ENCODE results near the gene KNDC1. TPM values are rescaled to one million over a fixed set of nuclear protein-coding genes. Genes with fewer than 3 reads are reported as not detected.

The KNDC1 gene
- total and polyA plus RNA-seq, 2 donors (not counting 3 experiments of a cell fraction or from before 2014, with no cell fraction given): not detected

DNA sequence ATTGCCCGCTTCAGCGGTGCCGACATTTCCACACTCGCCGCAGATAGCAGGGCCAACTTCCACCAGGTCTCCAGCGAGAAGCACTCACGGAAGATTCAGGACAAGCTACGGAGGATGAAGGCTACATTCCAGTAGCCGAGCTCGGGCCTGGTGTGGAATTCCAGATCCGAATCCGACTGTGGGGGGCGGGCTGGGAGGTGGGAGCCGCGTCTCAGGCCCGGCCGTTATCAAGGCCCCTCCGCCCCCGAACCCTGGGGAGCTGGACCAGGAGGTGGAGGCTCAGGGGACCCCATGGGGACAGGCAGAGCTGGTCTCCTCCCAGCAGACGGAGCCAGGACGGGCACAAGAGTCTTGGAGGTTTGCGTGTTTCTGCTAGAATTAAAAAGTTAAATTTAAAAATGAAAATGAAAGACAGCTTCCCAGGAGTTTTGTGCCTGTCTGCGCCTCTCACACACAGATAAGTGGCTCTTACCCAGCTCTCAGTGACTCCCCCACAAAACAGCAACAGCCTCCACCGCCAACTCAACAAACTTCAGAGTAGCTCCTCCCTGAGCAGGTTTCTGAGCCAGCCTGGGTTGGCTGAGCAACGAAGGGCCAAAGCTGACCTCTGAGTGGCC is 64.8 kb downstream of the KNDC1 start:
- H3K4me2 ChIP-seq (ENCODE audit: insufficient read depth, low read length): no peak overlapping the region
- H3K9me1 ChIP-seq (replicated peaks; ENCODE audit: control insufficient read depth, extremely low read depth, insufficient read depth, low read length): no peaks in the 10 kb centered on the region
- no peak for DNase-seq (ENCODE audit: low read depth, low spot score)
- no peak overlapping the region for H3K27ac ChIP-seq (ENCODE audit: insufficient read depth, low read depth, low read length)
- no peaks in the 10 kb centered on the region for H4K20me1 ChIP-seq (replicated peaks; ENCODE audit: control insufficient read depth, extremely low read depth, insufficient read depth, low read length)
- no peaks in the 10 kb centered on the region for H3K36me3 ChIP-seq (ENCODE audit: control insufficient read depth in 2 of 2, extremely low read depth in 1 of 2, insufficient read depth in 2 of 2, low read length in 2 of 2)
- dilution Hi-C loops (cut with MboI; ENCODE audit: extremely low pct_ligation_motif_present, low sequenced_read_pairs) (no loop called here), intact Hi-C loops (cut with micrococcal nuclease) (no loop called here)
- no peak overlapping the region for H3K9ac ChIP-seq (replicated peaks; ENCODE audit: extremely low read depth, insufficient read depth, low read length)
- H3K79me2 ChIP-seq (ENCODE audit: control insufficient read depth, insufficient read depth, low read length): no peaks in the 10 kb centered on the region
- H3K27me3 ChIP-seq (ENCODE audit: control insufficient read depth in 2 of 2, insufficient read depth in 2 of 2, low read length in 2 of 2): peaks cover 9 to 12% of the 10 kb centered on the region in 2 experiments
- CTCF ChIA-PET: no interaction called here
- no peak overlapping the region for H2AFZ ChIP-seq (ENCODE audit: low read depth, low read length)
- no peaks in the 10 kb centered on the region for H3K4me1 ChIP-seq (ENCODE audit: control insufficient read depth, extremely low read depth, insufficient read depth, low read length)
- H3K9me3 ChIP-seq (replicated peaks; ENCODE audit: control insufficient read depth, insufficient read depth, low read length): no peaks in the 10 kb centered on the region
- no TSS peak for BruUV-seq (replicated peaks)
- TF ChIP-seq FOS (IDR thresholded peaks at IDR 0.05; ENCODE audit: borderline replicate concordance, insufficient read depth, low read length) (no peak), POLR2AphosphoS5 (IDR thresholded peaks at IDR 0.05; ENCODE audit: insufficient read depth, low read depth, low read length) (no peak), POLR2A (IDR thresholded peaks at IDR 0.05; ENCODE audit: low read depth, low read length) (no peak), MYC (IDR thresholded peaks at IDR 0.05; ENCODE audit: low read depth, low read length) (no peak), GATA2 (IDR thresholded peaks at IDR 0.05; ENCODE audit: insufficient read depth, insufficient read length, low read depth, low read length) (no peak), EZH2 (IDR thresholded peaks at IDR 0.05; ENCODE audit: borderline replicate concordance, low read depth, low read length, severe bottlenecking) (no peak), JUN (IDR thresholded peaks at IDR 0.05; ENCODE audit: borderline replicate concordance, insufficient read depth, insufficient read length, low read depth) (no peak)
- TF ChIP-seq, protein P1, sequence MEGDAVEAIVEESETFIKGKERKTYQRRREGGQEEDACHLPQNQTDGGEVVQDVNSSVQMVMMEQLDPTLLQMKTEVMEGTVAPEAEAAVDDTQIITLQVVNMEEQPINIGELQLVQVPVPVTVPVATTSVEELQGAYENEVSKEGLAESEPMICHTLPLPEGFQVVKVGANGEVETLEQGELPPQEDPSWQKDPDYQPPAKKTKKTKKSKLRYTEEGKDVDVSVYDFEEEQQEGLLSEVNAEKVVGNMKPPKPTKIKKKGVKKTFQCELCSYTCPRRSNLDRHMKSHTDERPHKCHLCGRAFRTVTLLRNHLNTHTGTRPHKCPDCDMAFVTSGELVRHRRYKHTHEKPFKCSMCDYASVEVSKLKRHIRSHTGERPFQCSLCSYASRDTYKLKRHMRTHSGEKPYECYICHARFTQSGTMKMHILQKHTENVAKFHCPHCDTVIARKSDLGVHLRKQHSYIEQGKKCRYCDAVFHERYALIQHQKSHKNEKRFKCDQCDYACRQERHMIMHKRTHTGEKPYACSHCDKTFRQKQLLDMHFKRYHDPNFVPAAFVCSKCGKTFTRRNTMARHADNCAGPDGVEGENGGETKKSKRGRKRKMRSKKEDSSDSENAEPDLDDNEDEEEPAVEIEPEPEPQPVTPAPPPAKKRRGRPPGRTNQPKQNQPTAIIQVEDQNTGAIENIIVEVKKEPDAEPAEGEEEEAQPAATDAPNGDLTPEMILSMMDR (IDR thresholded peaks at IDR 0.05; ENCODE audit: extremely low read depth in 1 of 2, insufficient read depth in 1 of 2, low read depth in 1 of 2, low read length in 2 of 2): no peak
- TF ChIP-seq, protein P2, sequence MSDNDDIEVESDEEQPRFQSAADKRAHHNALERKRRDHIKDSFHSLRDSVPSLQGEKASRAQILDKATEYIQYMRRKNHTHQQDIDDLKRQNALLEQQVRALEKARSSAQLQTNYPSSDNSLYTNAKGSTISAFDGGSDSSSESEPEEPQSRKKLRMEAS (IDR thresholded peaks at IDR 0.05; ENCODE audit: insufficient read depth, insufficient read length): no peak
- H3K4me3 ChIP-seq (replicated peaks in 1 of 3; ENCODE audit: insufficient read depth in 1 of 3, low read depth in 1 of 3, low read length in 3 of 3): no peak overlapping the region
- POLR2A ChIA-PET: no interaction called here
- FAIRE-seq: no peak
